PFSK-1 (cell line): ENCODE data around the gene TMEM271. TPM values are rescaled to one million over a fixed set of nuclear protein-coding genes. Genes with fewer than 3 reads are reported as not detected.

ENCODE experiments used
- FOXP2 ChIP-seq: optimal IDR thresholded peaks from 2 replicates; pipeline ENCODE3; 2011; ENCODE audit warnings: borderline replicate concordance, control low read depth, inconsistent platforms; ENCODE audit not compliant: insufficient read depth; ENCODE audit errors: extremely low read length, extremely low read depth
- POLR2AphosphoS5 ChIP-seq: IDR thresholded peaks from 2 replicates; pipeline ENCODE4 v1.6.1; 2012; ENCODE audit warnings: low read depth, mild to moderate bottlenecking, control low read depth, low read length, moderate library complexity
- SIN3A ChIP-seq: IDR thresholded peaks from 2 replicates; pipeline ENCODE4 v1.6.1; 2012; ENCODE audit warnings: mild to moderate bottlenecking, low read length, moderate library complexity, borderline replicate concordance; ENCODE audit not compliant: insufficient read depth
- TAF1 ChIP-seq: IDR thresholded peaks from 2 replicates; pipeline ENCODE4 v1.6.1; 2012; ENCODE audit warnings: low read length, control low read depth, borderline replicate concordance; ENCODE audit not compliant: insufficient read depth
- polyA plus RNA-seq: library from polyadenylated mRNA; unstranded; fragments of >200 nt; gene quantifications from one replicate; pipeline ENCODE4 v1.2.1, GENCODE V29; 2012; ENCODE audit warnings: low read depth, missing spikeins; ENCODE audit not compliant: insufficient read length
- TF ChIP-seq, protein P1 (sequence below), 2 experiments: IDR thresholded peaks; 2 replicates each; pipeline versions ENCODE4 v1.6.1 to v1.8.0; 2011 to 2012; ENCODE audit warnings: low read depth in 2 of 2, low read length in 2 of 2, control low read depth in 1 of 2, inconsistent platforms in 1 of 2, mild to moderate bottlenecking in 1 of 2, moderate library complexity in 1 of 2; ENCODE audit not compliant: insufficient read depth in 1 of 2

The TMEM271 gene
- polyA plus RNA-seq: 13.6 TPM

- no peak for TF ChIP-seq SIN3A
- no peak for TF ChIP-seq POLR2AphosphoS5
These were observed at the start of gene TMEM271 for GRCh38 chr4:576245-576821. TMEM271 (minus strand) TSS chr4:576295; CDS start chr4:576062, 233 bp downstream.

DNA sequence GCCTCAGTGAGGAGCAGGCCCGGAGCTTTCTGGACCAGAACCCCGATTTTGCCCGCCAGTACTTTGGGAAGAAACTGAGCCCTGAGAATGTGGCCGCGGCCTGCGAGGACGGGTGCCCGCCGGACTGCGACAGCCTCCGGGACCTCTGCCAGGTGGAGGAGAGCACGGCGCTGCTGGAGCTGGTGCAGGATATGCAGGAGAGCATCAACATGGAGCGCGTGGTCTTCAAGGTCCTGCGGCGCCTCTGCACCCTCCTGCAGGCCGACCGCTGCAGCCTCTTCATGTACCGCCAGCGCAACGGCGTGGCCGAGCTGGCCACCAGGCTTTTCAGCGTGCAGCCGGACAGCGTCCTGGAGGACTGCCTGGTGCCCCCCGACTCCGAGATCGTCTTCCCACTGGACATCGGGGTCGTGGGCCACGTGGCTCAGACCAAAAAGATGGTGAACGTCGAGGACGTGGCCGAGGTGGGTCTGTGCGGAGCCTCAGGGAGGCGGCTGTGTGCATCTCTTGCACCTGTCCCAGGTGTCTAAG is 49.6 kb upstream of the TMEM271 start:
- no peak for TF ChIP-seq POLR2AphosphoS5
- no peak for TF ChIP-seq SIN3A
- TF ChIP-seq, protein P1, sequence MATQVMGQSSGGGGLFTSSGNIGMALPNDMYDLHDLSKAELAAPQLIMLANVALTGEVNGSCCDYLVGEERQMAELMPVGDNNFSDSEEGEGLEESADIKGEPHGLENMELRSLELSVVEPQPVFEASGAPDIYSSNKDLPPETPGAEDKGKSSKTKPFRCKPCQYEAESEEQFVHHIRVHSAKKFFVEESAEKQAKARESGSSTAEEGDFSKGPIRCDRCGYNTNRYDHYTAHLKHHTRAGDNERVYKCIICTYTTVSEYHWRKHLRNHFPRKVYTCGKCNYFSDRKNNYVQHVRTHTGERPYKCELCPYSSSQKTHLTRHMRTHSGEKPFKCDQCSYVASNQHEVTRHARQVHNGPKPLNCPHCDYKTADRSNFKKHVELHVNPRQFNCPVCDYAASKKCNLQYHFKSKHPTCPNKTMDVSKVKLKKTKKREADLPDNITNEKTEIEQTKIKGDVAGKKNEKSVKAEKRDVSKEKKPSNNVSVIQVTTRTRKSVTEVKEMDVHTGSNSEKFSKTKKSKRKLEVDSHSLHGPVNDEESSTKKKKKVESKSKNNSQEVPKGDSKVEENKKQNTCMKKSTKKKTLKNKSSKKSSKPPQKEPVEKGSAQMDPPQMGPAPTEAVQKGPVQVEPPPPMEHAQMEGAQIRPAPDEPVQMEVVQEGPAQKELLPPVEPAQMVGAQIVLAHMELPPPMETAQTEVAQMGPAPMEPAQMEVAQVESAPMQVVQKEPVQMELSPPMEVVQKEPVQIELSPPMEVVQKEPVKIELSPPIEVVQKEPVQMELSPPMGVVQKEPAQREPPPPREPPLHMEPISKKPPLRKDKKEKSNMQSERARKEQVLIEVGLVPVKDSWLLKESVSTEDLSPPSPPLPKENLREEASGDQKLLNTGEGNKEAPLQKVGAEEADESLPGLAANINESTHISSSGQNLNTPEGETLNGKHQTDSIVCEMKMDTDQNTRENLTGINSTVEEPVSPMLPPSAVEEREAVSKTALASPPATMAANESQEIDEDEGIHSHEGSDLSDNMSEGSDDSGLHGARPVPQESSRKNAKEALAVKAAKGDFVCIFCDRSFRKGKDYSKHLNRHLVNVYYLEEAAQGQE (IDR thresholded peaks at IDR 0.05; ENCODE audit: insufficient read depth in 1 of 2, low read depth in 2 of 2, low read length in 2 of 2): no peak
- no peak for TF ChIP-seq TAF1
- no peak for TF ChIP-seq FOXP2

DNA sequence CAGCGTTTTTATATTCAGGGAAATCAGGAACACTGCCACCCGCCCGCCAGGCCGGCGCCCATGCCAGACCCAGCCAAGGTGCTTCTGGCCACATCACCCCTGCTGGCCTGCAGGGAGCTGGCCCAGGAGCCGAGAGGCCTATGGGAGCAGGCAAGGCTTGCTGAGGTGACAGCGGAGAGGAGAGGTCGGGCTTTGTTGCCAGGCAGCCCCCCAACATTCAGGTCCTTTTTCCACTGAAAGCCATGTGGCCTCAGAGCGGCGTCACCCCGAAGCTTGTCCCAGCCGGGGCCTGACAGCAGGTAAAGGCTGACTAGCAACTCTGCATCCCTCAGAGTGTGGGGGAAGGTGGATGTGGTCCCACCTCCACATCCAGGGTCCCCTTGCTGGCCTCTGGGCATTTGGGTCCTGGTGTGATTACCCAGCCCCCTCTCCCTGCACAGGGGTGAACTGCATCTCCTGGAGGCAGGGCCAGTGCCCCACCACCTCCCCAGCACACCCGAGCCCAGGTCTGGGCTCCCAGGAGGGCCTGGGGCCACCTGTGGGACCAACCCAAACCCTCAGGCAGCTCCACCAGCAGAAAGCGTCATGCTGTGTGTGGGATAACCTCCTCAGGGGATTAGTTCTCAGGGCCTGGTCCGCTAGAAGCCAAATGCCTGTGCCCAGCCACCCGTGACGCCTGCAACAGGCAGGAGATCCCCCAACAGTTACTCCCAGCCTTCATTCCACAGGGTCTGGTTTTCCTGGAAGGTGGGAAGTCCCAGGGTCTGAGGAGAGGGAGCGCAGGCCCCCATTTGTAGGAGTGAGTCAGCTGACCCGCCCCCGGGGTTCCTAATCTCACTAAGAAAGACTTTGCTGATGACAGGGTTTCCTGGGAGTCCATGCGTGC is 48.9 kb upstream of the TMEM271 start, which contains the start of gene PDE6B:
PDE6B (plus strand) TSS at position 869 of the 886 bp plus-strand sequence. CDS start 54 bp downstream, outside the sequence.
- TF ChIP-seq, protein P1 (IDR thresholded peaks at IDR 0.05; ENCODE audit: insufficient read depth in 1 of 2, low read depth in 2 of 2, low read length in 2 of 2): no peak
- TF ChIP-seq POLR2AphosphoS5 (no peak), TAF1 (no peak), FOXP2 (no peak), SIN3A (no peak)

DNA sequence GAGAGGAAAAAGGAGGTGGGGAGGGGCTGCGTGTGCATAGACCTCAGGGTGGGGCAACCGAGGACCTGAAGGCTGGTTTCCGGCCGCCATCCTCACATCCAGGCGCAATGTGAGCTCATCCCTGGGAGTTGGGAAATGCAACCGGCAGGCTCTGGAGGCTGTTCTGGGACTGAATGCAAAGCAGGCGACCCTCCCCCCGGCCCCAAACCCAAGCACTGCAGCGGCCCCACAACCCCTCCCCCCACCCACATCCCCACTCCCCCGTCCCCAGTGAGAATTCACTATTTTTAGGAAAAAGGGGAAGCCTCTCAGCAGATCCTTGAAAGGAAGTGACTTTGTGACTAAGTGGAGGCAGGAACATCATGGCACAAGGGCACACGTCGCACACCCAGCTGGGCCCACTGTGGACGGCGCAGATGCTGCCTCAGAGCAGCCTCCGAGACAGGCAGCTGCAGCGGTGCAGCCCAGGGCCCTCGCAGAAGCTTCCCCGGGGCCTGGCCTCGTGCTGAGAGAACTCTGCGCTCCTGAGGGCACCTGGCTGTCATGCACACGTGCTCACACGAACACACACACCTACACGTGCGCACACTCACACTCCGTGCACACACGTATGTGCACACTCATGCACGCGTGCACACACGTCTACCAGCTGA is 47.9 kb upstream of the TMEM271 start:
- no peak for TF ChIP-seq FOXP2
- no peak for TF ChIP-seq SIN3A
- no peak for TF ChIP-seq TAF1
- TF ChIP-seq, protein P1 (IDR thresholded peaks at IDR 0.05; ENCODE audit: insufficient read depth in 1 of 2, low read depth in 2 of 2, low read length in 2 of 2): no peak
- TF ChIP-seq POLR2AphosphoS5: no peak
